Measurements from ENCODE around the gene KCNMA1.

Gene KCNMA1

GRCh38 chr10:77233466-77233865 is 404.1 kb downstream of the KCNMA1 start:
- TF ChIP-seq FOXM1 (IDR thresholded peaks at IDR 0.05; ENCODE audit: borderline replicate concordance, low read depth), result no peak
- TF ChIP-seq TEAD4 (IDR thresholded peaks at IDR 0.05), result no peak
- TF ChIP-seq NFIC (IDR thresholded peaks at IDR 0.05), result no peak
- no peak for TF ChIP-seq USF1 (IDR thresholded peaks at IDR 0.05)
- no peak for TF ChIP-seq EP300 (IDR thresholded peaks at IDR 0.05; ENCODE audit: borderline replicate concordance)
- TF ChIP-seq RAD21 (IDR thresholded peaks at IDR 0.05; ENCODE audit: low read depth), result no peak
- TF ChIP-seq YY1 (IDR thresholded peaks at IDR 0.05; ENCODE audit: low read depth), result no peak

GRCh38 chr10:77231884-77232610 is 405.6 kb downstream of the KCNMA1 start:
- TF ChIP-seq EGR1 (IDR thresholded peaks at IDR 0.05) (no peak), TEAD4 (IDR thresholded peaks at IDR 0.05) (no peak), ZBTB7A (IDR thresholded peaks at IDR 0.05; ENCODE audit: low read depth) (no peak), CREB1 (IDR thresholded peaks at IDR 0.05; ENCODE audit: low read depth) (no peak), EP300 (IDR thresholded peaks at IDR 0.05; ENCODE audit: borderline replicate concordance) (no peak), CEBPB (IDR thresholded peaks at IDR 0.05) (no peak), NFIC (IDR thresholded peaks at IDR 0.05) (no peak), TAF1 (IDR thresholded peaks at IDR 0.05; ENCODE audit: low read depth) (no peak), TCF12 (IDR thresholded peaks at IDR 0.05; ENCODE audit: low read depth) (no peak), YY1 (IDR thresholded peaks at IDR 0.05; ENCODE audit: low read depth) (no peak), MAX (IDR thresholded peaks at IDR 0.05) (no peak), USF1 (IDR thresholded peaks at IDR 0.05) (no peak)

GRCh38 chr10:77231375-77231774 is 406.2 kb downstream of the KCNMA1 start:
- TF ChIP-seq FOXM1 (IDR thresholded peaks at IDR 0.05; ENCODE audit: borderline replicate concordance, low read depth) (no peak), CREB1 (IDR thresholded peaks at IDR 0.05; ENCODE audit: low read depth) (no peak), ZBTB7A (IDR thresholded peaks at IDR 0.05; ENCODE audit: low read depth) (no peak), CEBPB (IDR thresholded peaks at IDR 0.05) (no peak), EGR1 (IDR thresholded peaks at IDR 0.05) (no peak), YY1 (IDR thresholded peaks at IDR 0.05; ENCODE audit: low read depth) (no peak), EP300 (IDR thresholded peaks at IDR 0.05; ENCODE audit: borderline replicate concordance) (no peak), NFIC (IDR thresholded peaks at IDR 0.05) (no peak), MAX (IDR thresholded peaks at IDR 0.05) (no peak)

- TF ChIP-seq EGR1 (IDR thresholded peaks at IDR 0.05), result no peak
- no peak for TF ChIP-seq ZBTB7A (IDR thresholded peaks at IDR 0.05; ENCODE audit: low read depth)
- TF ChIP-seq TCF12 (IDR thresholded peaks at IDR 0.05; ENCODE audit: low read depth), result no peak
- TF ChIP-seq TAF1 (IDR thresholded peaks at IDR 0.05; ENCODE audit: low read depth), result no peak
- TF ChIP-seq FOXM1 (IDR thresholded peaks at IDR 0.05; ENCODE audit: borderline replicate concordance, low read depth), result no peak
- TF ChIP-seq YY1 (IDR thresholded peaks at IDR 0.05; ENCODE audit: low read depth), result no peak
- TF ChIP-seq TEAD4 (IDR thresholded peaks at IDR 0.05), result no peak
- TF ChIP-seq CEBPB (IDR thresholded peaks at IDR 0.05), result no peak
- no peak for TF ChIP-seq REST (IDR thresholded peaks at IDR 0.05; ENCODE audit: low read depth)
- TF ChIP-seq RAD21 (IDR thresholded peaks at IDR 0.05; ENCODE audit: low read depth), result no peak
- TF ChIP-seq EP300 (IDR thresholded peaks at IDR 0.05; ENCODE audit: borderline replicate concordance), result no peak
- no peak for TF ChIP-seq CREB1 (IDR thresholded peaks at IDR 0.05; ENCODE audit: low read depth)
- no peak for TF ChIP-seq NFIC (IDR thresholded peaks at IDR 0.05)
These were observed 407.4 kb downstream of the KCNMA1 start for GRCh38 chr10:77230194-77230593.

- no peak for TF ChIP-seq RAD21 (IDR thresholded peaks at IDR 0.05; ENCODE audit: low read depth)
- no peak for TF ChIP-seq YY1 (IDR thresholded peaks at IDR 0.05; ENCODE audit: low read depth)
These were observed 407.9 kb downstream of the KCNMA1 start for GRCh38 chr10:77229704-77230103.

- TF ChIP-seq EP300 (IDR thresholded peaks at IDR 0.05; ENCODE audit: borderline replicate concordance) (no peak), USF1 (IDR thresholded peaks at IDR 0.05) (no peak), YY1 (IDR thresholded peaks at IDR 0.05; ENCODE audit: low read depth) (no peak), TEAD4 (IDR thresholded peaks at IDR 0.05) (no peak), CEBPB (IDR thresholded peaks at IDR 0.05) (no peak), TAF1 (IDR thresholded peaks at IDR 0.05; ENCODE audit: low read depth) (no peak), MAX (IDR thresholded peaks at IDR 0.05) (no peak), TCF12 (IDR thresholded peaks at IDR 0.05; ENCODE audit: low read depth) (no peak), REST (IDR thresholded peaks at IDR 0.05; ENCODE audit: low read depth) (no peak), CREB1 (IDR thresholded peaks at IDR 0.05; ENCODE audit: low read depth) (no peak), FOXM1 (IDR thresholded peaks at IDR 0.05; ENCODE audit: borderline replicate concordance, low read depth) (no peak), NFIC (IDR thresholded peaks at IDR 0.05) (no peak), RAD21 (IDR thresholded peaks at IDR 0.05; ENCODE audit: low read depth) (no peak), EGR1 (IDR thresholded peaks at IDR 0.05) (no peak), ZBTB7A (IDR thresholded peaks at IDR 0.05; ENCODE audit: low read depth) (no peak)
These were observed 409.0 kb downstream of the KCNMA1 start for GRCh38 chr10:77228559-77228958.

Measured in Ishikawa (cell line).